NCI-H510A (cell line): ENCODE measurements around the gene NOD2.
A peak's percentile ranks its signal among the peaks of the same experiment; 100 is the strongest.

Experiments used
- DNase-seq: peaks from one replicate; lab custom pipeline; 2025; lab: John Stamatoyannopoulos, UW

The NOD2 gene

GRCh38 chr16:50692999-50693781 lies at the start of gene NOD2:
TSS of gene NOD2 (plus strand) at chr16:50693606. CDS start at chr16:50699496, 5,890 bp downstream.
- DNase-seq = no peak

GRCh38 chr16:50644245-50644644 lies 49.2 kb upstream of the NOD2 start:
- DNase-seq = no peak

- DNase-seq = no peak
These were observed 48.7 kb upstream of the NOD2 start for GRCh38 chr16:50644729-50645128.

- DNase-seq = no peak
These were observed 47.7 kb upstream of the NOD2 start for GRCh38 chr16:50645563-50646220.

GRCh38 chr16:50646345-50646744 lies 47.1 kb upstream of the NOD2 start:
- no peak for DNase-seq

- DNase-seq = no peak
These were observed 41.5 kb upstream of the NOD2 start for GRCh38 chr16:50651835-50652438.

- no peak for DNase-seq
These were observed 40.5 kb upstream of the NOD2 start for GRCh38 chr16:50652836-50653425.

- peak; percentile 36 for DNase-seq
These were observed 39.5 kb upstream of the NOD2 start for GRCh38 chr16:50653633-50654519.

GRCh38 chr16:50655558-50656055 lies 37.8 kb upstream of the NOD2 start:
- no peak for DNase-seq

- no peak for DNase-seq
These were observed 36.2 kb upstream of the NOD2 start for GRCh38 chr16:50657241-50657640.

- no peak for DNase-seq
These were observed 33.6 kb upstream of the NOD2 start for GRCh38 chr16:50659806-50660205.

GRCh38 chr16:50662306-50662940 lies 31.0 kb upstream of the NOD2 start:
- no peak for DNase-seq

GRCh38 chr16:50664270-50664669 lies 29.1 kb upstream of the NOD2 start:
- DNase-seq = no peak

GRCh38 chr16:50665128-50665878 lies 28.1 kb upstream of the NOD2 start:
- DNase-seq = peak; percentile 21

GRCh38 chr16:50666658-50667496 lies 26.5 kb upstream of the NOD2 start:
- no peak for DNase-seq

- no peak for DNase-seq
These were observed 25.7 kb upstream of the NOD2 start for GRCh38 chr16:50667497-50668367.

GRCh38 chr16:50668368-50669008 lies 24.9 kb upstream of the NOD2 start:
- DNase-seq = peak; percentile 3

- no peak for DNase-seq
These were observed 23.7 kb upstream of the NOD2 start for GRCh38 chr16:50669741-50670140.
